HG03108 (cell line): ENCODE results near the gene SCRG1.

Experiments
- ATAC-seq: cut with Tn5 transposase; IDR thresholded peaks from one replicate; pipeline ENCODE4 v1.9.1; 2021; ENCODE audit warnings: moderate library complexity; ENCODE audit not compliant: unreplicated experiment

SCRG1 gene

GRCh38 chr4:173398779-173399415, at the start of gene SCRG1:
SCRG1 (minus strand) TSS chr4:173399116; CDS start chr4:173391414, 7,702 bp downstream.
- ATAC-seq = no peak

- ATAC-seq = no peak
Observed at GRCh38 chr4:173448103-173448502, 49.2 kb upstream of the SCRG1 start.

- peak; percentile 72 for ATAC-seq
Observed at GRCh38 chr4:173446416-173446815, 47.5 kb upstream of the SCRG1 start.

- no peak for ATAC-seq
Observed at GRCh38 chr4:173443121-173443520, 44.2 kb upstream of the SCRG1 start.

GRCh38 chr4:173442223-173442932, 43.5 kb upstream of the SCRG1 start:
- ATAC-seq = no peak

GRCh38 chr4:173440888-173441287, 42.0 kb upstream of the SCRG1 start:
- ATAC-seq = no peak

GRCh38 chr4:173436771-173437265, 37.9 kb upstream of the SCRG1 start:
- no peak for ATAC-seq

- ATAC-seq = no peak
Observed at GRCh38 chr4:173436149-173436579, 37.2 kb upstream of the SCRG1 start.

- no peak for ATAC-seq
Observed at GRCh38 chr4:173434231-173434630, 35.3 kb upstream of the SCRG1 start.

- no peak for ATAC-seq
Observed at GRCh38 chr4:173433447-173433846, 34.5 kb upstream of the SCRG1 start.

- no peak for ATAC-seq
Observed at GRCh38 chr4:173432430-173432829, 33.5 kb upstream of the SCRG1 start.

- no peak for ATAC-seq
Observed at GRCh38 chr4:173426064-173426463, 27.1 kb upstream of the SCRG1 start.

GRCh38 chr4:173424899-173425805, 26.2 kb upstream of the SCRG1 start:
- ATAC-seq = no peak

GRCh38 chr4:173420801-173421200, 21.9 kb upstream of the SCRG1 start:
- ATAC-seq = no peak

- ATAC-seq = peak; percentile 49
Observed at GRCh38 chr4:173420324-173420752, 21.4 kb upstream of the SCRG1 start.

- ATAC-seq = no peak
Observed at GRCh38 chr4:173418639-173419038, 19.7 kb upstream of the SCRG1 start.

GRCh38 chr4:173417833-173418232, 18.9 kb upstream of the SCRG1 start:
- no peak for ATAC-seq

GRCh38 chr4:173415885-173416653, 17.2 kb upstream of the SCRG1 start:
- no peak for ATAC-seq

- no peak for ATAC-seq
Observed at GRCh38 chr4:173415092-173415491, 16.2 kb upstream of the SCRG1 start.

- no peak for ATAC-seq
Observed at GRCh38 chr4:173414456-173414855, 15.5 kb upstream of the SCRG1 start.

GRCh38 chr4:173413036-173413435, 14.1 kb upstream of the SCRG1 start:
- no peak for ATAC-seq
